GM12892 (cell line): ENCODE measurements around the gene TCF12.
A peak's percentile ranks its signal among the peaks of the same experiment; 100 is the strongest.

ENCODE experiments used
- DNase-seq: peaks from one replicate; pipeline ENCODE4 v3.0.0; 2011; ENCODE audit not compliant: insufficient read length
- FAIRE-seq: peaks from 2 replicates; lab custom pipeline; 2011; peaks lifted over from hg19 to GRCh38; lab: Jason Lieb, UNC
- POLR2A ChIP-seq: IDR thresholded peaks from 2 replicates; pipeline ENCODE4 v1.6.1; 2011; ENCODE audit warnings: low read depth, low read length, control low read depth
- POLR2AphosphoS5 ChIP-seq: IDR thresholded peaks from 2 replicates; pipeline ENCODE4 v1.6.1; 2011; ENCODE audit warnings: low read depth, low read length, control low read depth
- TAF1 ChIP-seq: IDR thresholded peaks from 2 replicates; pipeline ENCODE4 v1.6.1; 2011; ENCODE audit warnings: low read depth, mild to moderate bottlenecking, control low read depth, low read length, borderline replicate concordance

The TCF12 gene

DNA sequence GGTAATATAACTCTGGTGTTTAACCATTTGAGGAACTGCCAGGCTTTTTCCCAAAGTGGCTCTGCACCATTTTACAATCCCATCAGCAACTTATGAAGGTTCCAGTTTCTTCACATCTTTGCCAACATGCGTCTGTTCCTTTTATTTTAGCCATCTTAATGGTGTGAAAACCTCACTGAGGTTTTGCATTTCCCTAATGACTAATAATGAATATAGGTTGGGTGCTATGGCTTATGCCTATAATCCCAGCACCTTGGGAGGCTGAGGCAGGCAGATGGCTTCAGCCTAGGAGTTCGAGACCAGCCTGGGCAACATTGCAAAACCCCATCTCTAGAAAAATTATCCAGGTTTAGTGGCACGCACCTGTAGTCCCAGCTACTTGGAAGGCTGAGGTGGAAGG lies 210.6 kb downstream of the TCF12 start:
- FAIRE-seq: peak; percentile 5
- TF ChIP-seq POLR2AphosphoS5: no peak
- no peak for TF ChIP-seq POLR2A
- no peak for TF ChIP-seq TAF1
- no peak for DNase-seq

DNA sequence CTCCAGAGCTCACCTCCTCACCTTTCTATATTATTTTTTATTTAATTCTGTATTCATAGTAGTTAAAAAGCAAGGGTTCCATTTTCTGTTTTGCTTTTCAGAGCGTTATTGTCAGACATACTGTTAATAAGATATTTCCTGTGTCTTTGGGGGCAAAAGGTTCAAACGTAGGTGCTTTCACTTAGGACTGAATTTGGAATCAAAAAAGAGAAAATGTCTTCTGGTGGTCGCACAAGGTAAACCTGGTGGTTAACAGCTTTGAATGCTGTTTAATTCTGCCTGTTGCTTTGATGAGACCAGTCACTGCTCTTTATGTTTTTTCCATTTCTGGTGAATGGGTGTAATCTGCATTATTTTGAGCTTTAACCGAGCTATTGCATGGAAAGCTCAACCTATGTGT lies 212.5 kb downstream of the TCF12 start:
- FAIRE-seq (no peak), DNase-seq (no peak)
- TF ChIP-seq POLR2A (no peak), TAF1 (no peak), POLR2AphosphoS5 (no peak)

GRCh38 chr15:57133127-57133968 lies 214.9 kb downstream of the TCF12 start:
- TF ChIP-seq POLR2A: no peak
- no peak for TF ChIP-seq POLR2AphosphoS5
- TF ChIP-seq TAF1: no peak
- DNase-seq (no peak), FAIRE-seq (peak; percentile 81)

DNA sequence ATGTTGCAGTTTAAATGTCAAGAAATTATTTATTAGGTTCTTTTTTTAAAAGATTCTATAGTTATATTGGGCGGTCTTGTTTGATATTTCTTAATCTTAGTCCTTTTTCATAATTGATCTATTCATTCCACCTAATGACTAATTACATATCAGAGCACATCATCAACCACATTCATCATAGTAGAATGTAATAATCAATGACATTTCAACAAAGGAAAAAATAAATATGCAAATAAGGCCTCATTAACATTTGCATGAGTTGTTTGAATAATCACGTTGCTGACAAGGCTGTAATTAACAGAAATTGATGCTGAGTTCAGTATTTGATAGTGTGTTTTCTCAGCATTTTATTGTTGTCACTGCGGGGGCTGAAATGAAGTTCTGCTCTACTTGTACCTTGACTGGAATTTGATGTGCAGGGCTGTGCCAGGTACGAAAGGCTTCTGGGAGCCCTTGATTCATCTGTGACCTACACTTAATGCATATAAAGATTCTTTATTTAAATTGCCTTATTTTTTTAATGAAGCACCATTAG lies 215.7 kb downstream of the TCF12 start:
- FAIRE-seq (peak; percentile 78), DNase-seq (no peak)

DNA sequence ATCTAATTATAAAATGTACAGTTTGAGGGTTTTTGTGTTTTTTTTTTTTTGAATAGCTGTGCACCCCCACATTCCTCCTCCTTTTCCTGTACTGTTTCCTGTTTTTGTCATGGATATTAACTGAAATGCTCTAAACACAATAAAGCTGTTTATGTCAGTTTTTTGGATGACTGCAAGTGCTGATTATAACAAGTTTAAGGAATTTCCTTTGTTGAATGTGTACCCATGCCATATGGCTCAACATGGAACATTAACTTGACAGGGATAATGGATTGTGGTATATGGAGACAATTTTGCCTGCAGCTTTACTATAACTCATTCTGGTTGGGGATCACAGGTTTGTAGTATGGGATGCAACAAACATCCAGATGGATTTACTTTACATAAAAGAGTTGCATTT lies 216.4 kb downstream of the TCF12 start:
- DNase-seq (no peak), FAIRE-seq (peak; percentile 36)
- TF ChIP-seq TAF1 (no peak), POLR2A (no peak), POLR2AphosphoS5 (no peak)

More for the DNA sequence above, 215.7 kb downstream of the TCF12 start:
- TF ChIP-seq POLR2A: no peak
- no peak for TF ChIP-seq TAF1
- TF ChIP-seq POLR2AphosphoS5: no peak

DNA sequence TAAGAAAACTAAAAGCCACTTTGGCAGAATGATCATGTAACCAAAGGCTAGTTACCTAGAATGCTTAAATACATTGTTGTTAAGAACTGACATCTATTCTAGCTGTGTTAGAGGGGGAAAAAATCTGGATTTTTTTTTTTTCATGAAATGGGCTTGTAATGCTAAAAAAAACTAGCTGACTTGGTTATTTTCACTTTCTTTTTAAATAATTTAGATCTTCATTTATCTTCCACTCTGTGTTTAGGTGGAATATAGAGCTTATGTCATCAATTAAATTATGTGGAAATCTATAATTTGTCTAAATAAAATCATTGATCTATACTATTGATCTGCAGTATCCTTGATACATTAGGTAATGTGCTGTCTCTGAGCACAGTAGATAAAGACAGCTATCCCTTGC lies 217.4 kb downstream of the TCF12 start:
- TF ChIP-seq TAF1: no peak
- no peak for TF ChIP-seq POLR2A
- no peak for TF ChIP-seq POLR2AphosphoS5
- FAIRE-seq: no peak

DNA sequence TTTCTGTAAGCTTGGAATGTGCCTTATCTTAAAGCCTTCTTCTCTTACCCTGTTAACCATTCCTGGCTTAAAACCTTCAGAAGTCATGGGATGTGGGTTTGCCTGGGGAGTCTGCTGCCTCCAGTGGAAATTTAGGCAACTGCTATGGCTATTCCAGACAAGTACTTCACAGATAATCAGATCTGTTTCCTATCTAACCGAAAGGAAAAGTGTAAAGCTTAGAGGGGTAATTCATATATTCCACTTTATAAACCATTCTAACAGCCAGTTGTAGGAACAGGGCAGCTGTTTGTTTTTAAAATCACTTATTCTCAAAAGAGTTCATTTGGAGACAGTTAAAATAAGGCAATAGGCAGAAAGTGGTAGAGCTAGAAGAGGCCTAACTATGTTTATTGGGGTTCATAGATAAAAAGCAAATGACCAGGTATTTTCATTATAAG lies 219.9 kb downstream of the TCF12 start:
- no peak for TF ChIP-seq POLR2A
- no peak for TF ChIP-seq POLR2AphosphoS5
- no peak for TF ChIP-seq TAF1
- FAIRE-seq (no peak), DNase-seq (no peak)

More for the DNA sequence above, 217.4 kb downstream of the TCF12 start:
- DNase-seq: no peak

DNA sequence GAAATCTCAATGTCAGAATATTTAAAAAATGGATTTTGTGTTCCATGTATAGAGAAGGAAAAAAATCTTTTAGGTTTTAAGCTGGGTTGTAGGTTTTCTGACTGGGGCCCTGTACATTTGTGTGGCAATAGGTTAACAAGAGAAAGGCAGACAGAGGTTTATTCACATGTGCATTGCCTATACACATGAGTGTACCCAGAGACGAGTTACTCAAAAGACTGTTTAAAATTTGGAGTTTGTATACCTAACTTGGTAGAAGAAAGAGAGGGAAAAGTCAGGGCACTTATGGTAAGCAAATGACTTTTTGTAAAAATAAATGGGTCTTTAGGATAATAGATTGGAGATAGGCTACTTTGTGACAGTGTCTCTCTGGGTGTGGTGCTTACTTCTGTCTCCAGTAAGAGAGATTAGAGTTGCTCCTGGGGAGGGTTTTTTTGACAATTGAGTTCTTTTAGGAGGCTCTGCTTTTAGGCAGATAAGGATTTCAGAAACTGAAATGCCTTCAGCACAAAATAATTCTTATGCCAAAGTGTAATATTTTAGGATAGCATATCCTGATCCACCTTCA lies 225.2 kb downstream of the TCF12 start:
- DNase-seq (no peak), FAIRE-seq (no peak)
- TF ChIP-seq POLR2AphosphoS5: no peak
- TF ChIP-seq POLR2A: no peak
- TF ChIP-seq TAF1: no peak

GRCh38 chr15:57144448-57144847 lies 226.0 kb downstream of the TCF12 start:
- FAIRE-seq (no peak), DNase-seq (no peak)
- no peak for TF ChIP-seq TAF1
- TF ChIP-seq POLR2A: no peak
- TF ChIP-seq POLR2AphosphoS5: no peak

DNA sequence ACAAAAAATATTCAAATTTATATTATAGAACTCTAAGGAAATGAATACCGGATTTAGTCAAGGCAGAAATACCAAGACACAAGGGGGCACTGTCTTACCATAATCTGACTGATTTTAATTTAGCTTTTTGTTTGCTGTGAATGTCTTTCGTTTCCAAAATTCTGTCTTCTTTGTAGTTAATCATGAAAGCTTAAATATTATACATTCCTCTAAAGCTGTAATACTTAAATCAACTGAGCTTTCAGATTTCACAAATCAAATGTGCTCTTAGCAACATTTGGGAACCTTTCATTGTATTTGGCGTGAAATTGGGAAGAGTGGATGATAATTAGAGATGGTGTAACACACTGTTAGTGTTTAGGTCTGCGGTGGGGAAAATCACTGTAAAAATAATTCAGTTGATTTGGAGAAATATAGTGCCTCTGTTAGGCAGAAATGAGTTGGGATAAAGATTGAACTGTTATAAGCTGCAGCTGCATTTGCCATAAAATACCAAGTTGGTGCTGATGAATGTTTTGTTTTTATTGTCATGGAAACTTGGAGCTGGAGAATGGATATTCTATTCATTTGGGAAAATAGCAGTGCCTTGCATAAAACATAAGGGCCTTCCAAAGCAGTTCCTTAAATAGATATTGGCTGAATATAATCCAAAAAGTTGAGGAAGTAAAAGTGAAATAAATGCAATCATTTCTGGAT lies 228.2 kb downstream of the TCF12 start:
- FAIRE-seq (no peak), DNase-seq (no peak)
- TF ChIP-seq TAF1 (no peak), POLR2AphosphoS5 (no peak), POLR2A (no peak)

- DNase-seq (no peak), FAIRE-seq (no peak)
- TF ChIP-seq TAF1 (no peak), POLR2AphosphoS5 (no peak), POLR2A (no peak)
Measured at GRCh38 chr15:57147621-57148020, 229.2 kb downstream of the TCF12 start.

GRCh38 chr15:57148262-57148661 lies 229.8 kb downstream of the TCF12 start:
- no peak for FAIRE-seq
- TF ChIP-seq POLR2AphosphoS5: no peak
- no peak for TF ChIP-seq POLR2A
- TF ChIP-seq TAF1: no peak
- no peak for DNase-seq
